OCI-LY7 (cell line): ENCODE results near the gene PPP1R10.

Experiments
- CTCF ChIP-seq: fragments of 200-600 bp; sonication (generic); conservative IDR thresholded peaks from 2 replicates; pipeline ENCODE4 v1.5.1; 2014; ENCODE audit warnings: mild to moderate bottlenecking, antibody characterized with exemption, low read length, moderate library complexity, mixed read lengths
- EZH2phosphoT487 ChIP-seq: fragments of 200-600 bp; sonication (generic); IDR thresholded peaks from 2 replicates; pipeline ENCODE4 v1.6.1; 2018; ENCODE audit warnings: low read depth, borderline replicate concordance, mild to moderate bottlenecking, mixed run types, antibody characterized with exemption, low read length, moderate library complexity, mixed read lengths

- TF ChIP-seq CTCF (no peak), EZH2phosphoT487 (no peak)
Observed at GRCh38 chr6:30616811-30617564, at the start of gene PPP1R10.
